HG03196 (cell line): ENCODE measurements around the gene HSFX4.
"Not testable (repeated sequence)": the region's sequence is repeated elsewhere in the genome, so short reads cannot be mapped to it uniquely, and the experiment has no call there.

Source experiments
- ATAC-seq: cut with Tn5 transposase; IDR thresholded peaks from one replicate; pipeline ENCODE4 v1.9.1; 2021; ENCODE audit not compliant: unreplicated experiment

The HSFX4 gene

GRCh38 chrX:149937328-149937727 lies 8.0 kb downstream of the HSFX4 start:
- not testable (repeated sequence) for ATAC-seq

DNA sequence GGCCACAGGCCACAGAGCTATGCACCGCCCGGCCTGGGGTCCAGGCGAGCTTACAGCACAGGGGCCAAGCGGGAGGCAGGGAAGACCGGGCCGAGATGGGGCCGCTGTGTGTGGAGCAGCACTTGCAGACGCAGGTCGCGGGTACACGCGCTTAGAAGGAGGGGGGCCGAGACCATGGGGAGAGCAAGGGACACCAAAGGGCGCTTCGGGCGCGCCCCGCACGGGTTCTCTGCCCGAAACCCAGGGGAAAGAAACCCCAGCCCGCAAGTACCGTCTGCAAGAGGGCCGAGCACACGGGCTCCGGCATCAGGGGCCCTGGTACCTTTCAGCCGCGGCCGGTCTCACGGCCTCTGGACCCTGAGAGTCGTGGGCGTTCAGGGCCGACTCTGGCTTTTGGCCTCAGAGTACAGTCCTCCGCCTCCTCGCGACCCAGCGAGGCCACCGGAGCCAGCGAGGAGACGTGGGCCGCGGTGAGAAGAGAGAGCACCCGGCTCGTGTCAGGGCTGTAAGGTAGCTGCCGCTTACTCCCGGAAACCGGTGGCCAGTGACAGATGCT lies 8.6 kb downstream of the HSFX4 start:
- ATAC-seq, result no peak

DNA sequence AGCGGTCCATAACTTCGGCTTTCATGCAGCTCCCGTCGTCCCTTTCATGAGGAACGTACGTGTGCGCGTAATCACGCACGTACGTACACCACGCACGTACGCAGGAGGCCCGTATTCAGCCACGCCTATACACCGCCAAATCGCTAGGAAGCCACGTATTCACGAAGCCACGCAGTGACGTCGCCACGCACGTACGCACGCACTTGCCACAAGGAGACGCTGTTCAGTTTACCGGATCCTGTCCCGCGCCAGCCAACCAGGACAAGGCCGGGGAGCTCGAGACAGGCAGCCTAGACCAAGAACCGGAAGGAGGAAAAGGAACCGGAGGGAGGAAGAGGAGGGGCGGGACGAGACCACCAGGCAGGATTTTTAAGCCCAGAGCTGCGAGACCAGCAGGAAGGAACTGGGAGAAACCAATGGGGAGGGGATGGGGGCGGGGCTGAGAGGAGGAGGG lies 9.1 kb downstream of the HSFX4 start, which contains the start of gene EOLA2:
TSS of gene EOLA2 (minus strand) at position 65 of the 454 bp plus-strand sequence. CDS start 4,617 bp downstream, outside the sequence.
- ATAC-seq, result peak; percentile 70

DNA sequence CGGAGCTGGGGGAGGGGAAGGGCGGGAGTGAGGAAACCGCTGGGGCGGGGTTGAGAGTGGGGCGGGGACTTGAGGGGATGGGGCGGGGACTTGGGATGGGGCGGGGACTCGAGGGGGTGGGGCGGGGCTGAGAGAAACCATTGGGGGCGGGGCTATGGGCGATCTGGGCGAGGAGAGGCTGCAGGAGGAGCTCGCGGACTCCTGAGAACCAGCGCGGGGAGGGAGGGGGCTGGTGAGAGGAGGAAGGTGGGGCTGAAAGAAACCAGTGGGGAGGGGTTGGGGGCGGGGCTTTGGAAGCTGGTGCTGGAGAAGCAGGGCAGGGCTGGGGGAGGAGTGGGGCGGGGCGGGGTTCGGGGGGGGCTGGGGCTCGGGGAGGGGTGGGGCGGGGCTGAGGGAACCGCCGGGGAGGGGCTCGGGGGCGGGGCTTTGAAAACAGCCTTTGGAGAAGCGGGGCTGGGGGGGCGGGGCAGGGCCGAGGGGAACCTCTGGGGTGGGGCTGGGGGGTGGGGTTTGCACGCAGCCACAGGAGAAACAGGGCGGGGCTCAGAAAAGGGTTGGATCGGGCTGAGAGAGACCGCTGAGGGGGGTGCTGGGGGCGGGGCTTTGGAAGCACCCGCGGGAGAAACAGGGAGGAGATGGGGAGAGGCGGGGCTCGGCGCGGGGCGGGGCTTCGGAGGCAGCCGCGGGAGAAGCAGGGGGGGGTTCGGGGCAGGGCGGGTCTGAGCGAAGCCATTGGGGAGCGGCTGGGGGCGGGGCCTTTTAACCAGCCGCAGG lies 9.7 kb downstream of the HSFX4 start:
- ATAC-seq, result peak; percentile 14

DNA sequence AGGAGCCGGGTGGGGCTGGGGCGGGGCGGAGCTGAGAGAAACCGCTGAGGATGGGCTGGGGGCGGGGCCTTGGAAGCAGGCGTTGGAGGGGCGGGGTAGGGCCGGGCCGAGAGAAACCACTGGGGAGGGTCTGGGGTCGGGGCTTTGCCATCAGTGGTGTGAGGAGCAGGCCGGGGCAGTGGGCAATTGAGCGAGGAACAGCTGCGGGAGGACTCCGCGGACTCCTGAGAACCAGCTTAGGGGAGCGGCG lies 10.2 kb downstream of the HSFX4 start:
- no peak for ATAC-seq

GRCh38 chrX:149939905-149940673 lies 10.7 kb downstream of the HSFX4 start:
- ATAC-seq, result peak; percentile 44

GRCh38 chrX:149940674-149941024 lies 11.3 kb downstream of the HSFX4 start:
- ATAC-seq, result not testable (repeated sequence)

DNA sequence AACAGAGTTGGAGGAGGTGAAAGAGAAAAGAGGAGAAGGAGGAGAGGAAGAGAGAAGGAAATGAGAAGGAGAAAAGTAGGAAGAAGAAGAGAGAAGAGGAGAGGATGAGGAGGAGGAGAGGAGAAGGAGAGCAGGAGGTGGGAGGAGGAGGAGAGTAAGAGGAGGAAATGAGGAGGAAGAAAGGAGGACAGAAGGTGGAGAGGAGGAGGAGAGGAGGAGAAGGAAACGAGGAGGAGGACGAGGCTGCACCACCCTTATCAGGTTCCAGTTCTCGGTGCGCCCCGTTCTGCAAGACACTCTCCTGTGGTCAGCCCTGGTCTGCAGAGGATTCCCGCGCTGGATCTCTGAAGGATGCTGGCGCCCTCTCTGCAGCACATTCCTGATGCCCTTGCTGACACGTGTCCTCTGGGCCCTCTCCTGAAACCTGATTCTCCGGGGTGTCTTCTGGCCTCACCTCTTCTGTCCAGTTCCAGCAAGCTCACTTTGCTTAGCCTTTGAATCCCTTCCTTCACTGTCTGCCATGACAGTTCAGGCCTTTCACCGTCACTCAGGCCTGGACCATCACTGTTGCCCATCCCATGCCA lies 15.8 kb downstream of the HSFX4 start:
- not testable (repeated sequence) for ATAC-seq

DNA sequence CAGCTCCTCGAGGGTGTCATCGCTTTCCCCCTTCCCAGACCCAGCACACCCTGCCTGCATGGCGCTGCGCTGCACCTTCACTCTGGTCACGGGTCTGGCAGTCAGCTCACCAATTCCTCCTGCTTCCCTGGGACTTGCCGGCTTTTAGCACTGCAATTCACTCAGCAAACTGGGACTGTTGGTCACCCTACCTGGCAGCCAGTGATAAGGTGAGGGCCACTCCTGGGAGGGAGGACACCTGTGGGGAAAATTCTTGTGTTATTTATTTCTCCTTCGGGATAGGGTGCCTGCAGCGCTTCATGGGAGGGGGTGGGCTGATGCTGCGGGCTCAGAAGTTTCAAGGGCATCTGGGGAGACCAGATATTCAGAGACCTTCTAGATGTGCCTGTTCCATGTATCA lies 16.4 kb downstream of the HSFX4 start:
- not testable (repeated sequence) for ATAC-seq

GRCh38 chrX:149946932-149947331 lies 17.6 kb downstream of the HSFX4 start:
- not testable (repeated sequence) for ATAC-seq

GRCh38 chrX:149948016-149948415 lies 18.6 kb downstream of the HSFX4 start:
- ATAC-seq, result no peak

- no peak for ATAC-seq
These were observed 20.5 kb downstream of the HSFX4 start for GRCh38 chrX:149949743-149950436.

DNA sequence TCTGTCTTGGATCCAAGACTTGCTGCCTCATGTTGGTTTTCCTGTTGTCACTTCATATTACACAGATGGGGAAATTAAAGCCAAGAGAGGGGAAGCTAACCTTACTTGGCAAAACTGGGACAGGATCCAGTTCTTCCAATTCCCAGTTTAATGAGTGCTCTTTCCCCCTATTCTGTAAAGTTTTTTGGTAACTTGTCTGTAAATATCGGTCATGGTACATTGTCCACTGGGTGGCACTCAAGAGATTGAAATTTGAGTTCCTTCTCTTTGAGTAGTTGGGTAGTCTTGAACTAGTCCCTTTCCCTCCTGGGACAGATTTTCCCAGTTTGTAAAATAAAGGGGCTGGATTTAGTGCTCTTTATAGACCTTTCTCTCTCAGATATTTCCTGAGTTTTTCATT lies 21.3 kb downstream of the HSFX4 start:
- no peak for ATAC-seq

DNA sequence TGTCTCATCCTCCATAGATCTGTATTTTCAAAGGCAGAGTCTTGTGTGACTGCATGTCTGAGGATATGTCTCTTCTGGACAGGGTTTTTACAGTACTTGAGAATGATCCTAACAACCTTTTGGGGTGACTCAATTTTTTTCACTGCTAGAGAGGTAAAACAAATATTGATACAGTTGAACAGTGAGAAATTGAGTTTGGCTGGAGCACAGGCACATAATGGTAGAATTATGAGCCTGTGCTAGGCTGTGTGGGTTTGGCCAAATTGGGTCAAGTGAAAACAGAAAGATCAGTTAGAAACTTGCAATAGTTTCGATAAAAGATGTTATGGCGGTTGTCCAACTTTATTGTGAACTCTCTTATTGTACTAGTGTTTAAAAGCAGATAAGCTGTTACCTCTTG lies 32.2 kb downstream of the HSFX4 start:
- ATAC-seq, result no peak

DNA sequence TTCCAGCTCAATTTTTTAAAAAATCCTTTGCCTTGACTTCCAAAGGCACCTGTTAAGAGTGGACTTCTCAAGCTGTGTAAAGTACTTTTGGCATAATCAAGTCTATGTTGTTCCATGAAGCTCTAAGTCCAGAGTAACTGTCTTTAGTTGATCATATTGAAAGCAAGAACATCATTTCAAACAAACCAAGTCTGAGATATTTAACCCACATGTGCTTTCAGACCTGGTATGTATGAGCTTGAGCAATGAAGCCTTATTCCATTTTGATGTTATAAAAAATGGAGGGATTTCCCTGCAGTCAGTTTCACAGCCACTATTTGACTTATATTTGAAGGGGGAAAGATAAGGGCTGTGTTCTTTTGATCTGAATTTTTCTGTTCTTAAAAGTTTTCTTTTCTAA lies 32.6 kb downstream of the HSFX4 start:
- ATAC-seq, result no peak

DNA sequence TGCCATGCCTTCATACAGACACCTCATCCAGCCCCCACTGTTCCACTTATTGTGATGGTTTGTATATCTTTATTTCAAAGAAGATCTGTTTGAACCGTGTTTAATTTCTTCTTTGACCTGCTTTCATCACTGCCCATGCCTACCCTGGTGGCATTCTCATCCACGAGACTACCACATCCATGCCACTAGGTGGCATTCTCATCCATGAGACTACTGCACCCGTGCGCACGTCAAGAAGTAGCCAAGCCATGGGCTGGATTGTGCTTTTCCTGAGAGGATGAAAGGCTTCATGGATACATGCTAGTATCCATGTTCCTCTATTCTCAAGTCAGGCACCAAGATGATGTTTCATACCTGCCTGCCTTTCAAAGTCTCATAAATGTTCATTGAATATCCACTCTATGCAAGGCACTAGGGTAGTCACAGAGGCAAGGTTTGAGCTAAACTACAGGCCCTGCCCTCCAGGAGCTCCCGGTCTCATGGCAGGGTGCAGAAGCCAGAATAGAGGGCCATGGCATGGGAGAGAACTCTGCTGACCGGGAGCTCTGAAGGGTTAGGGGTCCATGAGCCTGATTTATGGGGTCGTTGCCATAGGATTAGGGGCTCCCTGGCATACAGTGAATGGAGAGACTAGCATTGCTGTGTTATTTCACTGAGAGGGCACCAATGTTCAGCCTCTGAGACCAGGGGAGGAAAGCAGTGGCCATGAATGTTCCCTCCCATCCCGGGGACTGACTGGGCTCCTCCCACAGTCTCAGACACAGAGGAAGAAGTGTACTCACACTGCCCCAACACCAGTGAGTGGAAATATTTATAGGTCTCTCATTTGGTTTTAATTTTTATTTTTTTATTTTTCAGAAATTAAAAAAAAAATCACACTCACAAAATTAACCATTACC lies 33.7 kb downstream of the HSFX4 start:
- ATAC-seq, result peak; percentile 63

DNA sequence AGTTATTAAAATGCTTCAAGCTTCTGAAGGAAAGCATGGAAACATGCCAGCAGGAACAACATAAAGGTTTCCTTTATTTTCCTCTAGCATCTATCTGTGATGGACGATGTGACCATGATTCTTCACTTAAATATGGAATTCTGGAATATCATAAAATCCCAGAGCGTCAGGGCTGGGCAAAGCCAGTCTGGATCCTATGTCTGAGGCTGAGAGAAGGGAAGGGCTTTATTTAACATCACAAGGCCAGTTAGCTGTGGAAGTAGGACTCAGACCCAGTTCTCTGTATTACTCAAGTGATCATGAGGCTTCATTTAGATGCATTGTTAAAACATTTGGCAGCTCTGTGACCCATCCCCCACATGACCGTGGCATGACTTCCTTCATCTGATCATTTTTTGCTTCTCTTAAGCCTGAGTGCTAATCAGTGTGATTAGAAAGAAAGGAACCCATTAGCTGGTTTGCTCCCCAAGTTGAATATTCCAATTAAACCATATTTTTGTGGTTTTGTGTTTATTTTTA lies 49.8 kb downstream of the HSFX4 start:
- ATAC-seq, result no peak
